ENCODE data around the gene LAGE3.

Gene LAGE3

GRCh38 chrX:154485150-154486051 lies 6.3 kb upstream of the LAGE3 start:
- Histone ChIP-seq H3K4me1 (ENCODE audit: control insufficient read depth in 1 of 2, insufficient read depth in 1 of 2, low read depth in 1 of 2, low read length in 1 of 2) (peaks cover 36 to 41% of the 10 kb centered on the region in 2 experiments), H3K27ac (peak overlapping the region; percentile 73), H3K27me3 (no peaks in the 10 kb centered on the region), H3K4me3 (ENCODE audit: low read depth in 1 of 2, low read length in 1 of 2) (peak overlapping the region; percentile 66), H3K36me3 (no peaks in the 10 kb centered on the region), H3K9me3 (no peaks in the 10 kb centered on the region)
- TF ChIP-seq, protein P1, sequence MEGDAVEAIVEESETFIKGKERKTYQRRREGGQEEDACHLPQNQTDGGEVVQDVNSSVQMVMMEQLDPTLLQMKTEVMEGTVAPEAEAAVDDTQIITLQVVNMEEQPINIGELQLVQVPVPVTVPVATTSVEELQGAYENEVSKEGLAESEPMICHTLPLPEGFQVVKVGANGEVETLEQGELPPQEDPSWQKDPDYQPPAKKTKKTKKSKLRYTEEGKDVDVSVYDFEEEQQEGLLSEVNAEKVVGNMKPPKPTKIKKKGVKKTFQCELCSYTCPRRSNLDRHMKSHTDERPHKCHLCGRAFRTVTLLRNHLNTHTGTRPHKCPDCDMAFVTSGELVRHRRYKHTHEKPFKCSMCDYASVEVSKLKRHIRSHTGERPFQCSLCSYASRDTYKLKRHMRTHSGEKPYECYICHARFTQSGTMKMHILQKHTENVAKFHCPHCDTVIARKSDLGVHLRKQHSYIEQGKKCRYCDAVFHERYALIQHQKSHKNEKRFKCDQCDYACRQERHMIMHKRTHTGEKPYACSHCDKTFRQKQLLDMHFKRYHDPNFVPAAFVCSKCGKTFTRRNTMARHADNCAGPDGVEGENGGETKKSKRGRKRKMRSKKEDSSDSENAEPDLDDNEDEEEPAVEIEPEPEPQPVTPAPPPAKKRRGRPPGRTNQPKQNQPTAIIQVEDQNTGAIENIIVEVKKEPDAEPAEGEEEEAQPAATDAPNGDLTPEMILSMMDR (IDR thresholded peaks at IDR 0.05) = no peak

GRCh38 chrX:154484255-154485149 lies 5.4 kb upstream of the LAGE3 start:
- H3K4me3 ChIP-seq (ENCODE audit: low read depth in 1 of 2, low read length in 1 of 2) = no peak overlapping the region
- H3K27me3 ChIP-seq = no peaks in the 10 kb centered on the region
- peaks cover 34 to 39% of the 10 kb centered on the region in 2 experiments for H3K4me1 ChIP-seq (ENCODE audit: control insufficient read depth in 1 of 2, insufficient read depth in 1 of 2, low read depth in 1 of 2, low read length in 1 of 2)
- TF ChIP-seq, protein P1 (IDR thresholded peaks at IDR 0.05) = no peak
- peak overlapping the region; percentile 31 for H3K27ac ChIP-seq
- no peaks in the 10 kb centered on the region for H3K36me3 ChIP-seq
- H3K9me3 ChIP-seq = no peaks in the 10 kb centered on the region

DNA sequence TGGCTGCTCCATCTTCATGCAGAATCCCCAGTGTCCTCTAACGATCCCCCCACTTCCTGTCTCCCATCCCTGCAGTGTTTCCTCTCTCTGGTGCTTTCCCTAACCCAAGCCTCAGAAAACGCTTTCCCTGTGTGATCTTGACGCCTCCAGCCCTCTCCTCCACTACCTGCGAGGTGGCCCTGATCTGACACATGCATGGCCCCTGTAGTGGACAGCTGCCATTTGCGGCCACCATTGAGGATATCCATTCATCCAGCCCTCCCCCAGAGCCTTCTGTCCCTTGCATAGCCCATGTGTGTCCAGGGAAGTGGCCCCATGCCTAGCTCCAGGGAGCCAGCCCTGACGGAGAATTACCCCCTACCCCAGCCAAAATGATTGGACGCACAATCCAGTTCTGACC lies 4.2 kb upstream of the LAGE3 start:
- H3K27me3 ChIP-seq = no peaks in the 10 kb centered on the region
- H3K4me1 ChIP-seq (ENCODE audit: control insufficient read depth in 1 of 2, insufficient read depth in 1 of 2, low read depth in 1 of 2, low read length in 1 of 2) = peaks cover 29 to 34% of the 10 kb centered on the region in 2 experiments
- no peak overlapping the region for H3K27ac ChIP-seq
- TF ChIP-seq, protein P1 (IDR thresholded peaks at IDR 0.05) = no peak
- no peaks in the 10 kb centered on the region for H3K36me3 ChIP-seq
- H3K4me3 ChIP-seq (ENCODE audit: low read depth in 1 of 2, low read length in 1 of 2) = no peak overlapping the region
- H3K9me3 ChIP-seq = no peaks in the 10 kb centered on the region

- Histone ChIP-seq H3K36me3 (no peaks in the 10 kb centered on the region), H3K4me3 (ENCODE audit: low read depth in 1 of 2, low read length in 1 of 2) (no peak overlapping the region), H3K27ac (no peak overlapping the region), H3K9me3 (no peaks in the 10 kb centered on the region), H3K27me3 (no peaks in the 10 kb centered on the region), H3K4me1 (ENCODE audit: control insufficient read depth in 1 of 2, insufficient read depth in 1 of 2, low read depth in 1 of 2, low read length in 1 of 2) (peaks cover 29 to 38% of the 10 kb centered on the region in 2 experiments)
- TF ChIP-seq, protein P1 (IDR thresholded peaks at IDR 0.05) = no peak
Observed at GRCh38 chrX:154482786-154483185, 3.7 kb upstream of the LAGE3 start.

DNA sequence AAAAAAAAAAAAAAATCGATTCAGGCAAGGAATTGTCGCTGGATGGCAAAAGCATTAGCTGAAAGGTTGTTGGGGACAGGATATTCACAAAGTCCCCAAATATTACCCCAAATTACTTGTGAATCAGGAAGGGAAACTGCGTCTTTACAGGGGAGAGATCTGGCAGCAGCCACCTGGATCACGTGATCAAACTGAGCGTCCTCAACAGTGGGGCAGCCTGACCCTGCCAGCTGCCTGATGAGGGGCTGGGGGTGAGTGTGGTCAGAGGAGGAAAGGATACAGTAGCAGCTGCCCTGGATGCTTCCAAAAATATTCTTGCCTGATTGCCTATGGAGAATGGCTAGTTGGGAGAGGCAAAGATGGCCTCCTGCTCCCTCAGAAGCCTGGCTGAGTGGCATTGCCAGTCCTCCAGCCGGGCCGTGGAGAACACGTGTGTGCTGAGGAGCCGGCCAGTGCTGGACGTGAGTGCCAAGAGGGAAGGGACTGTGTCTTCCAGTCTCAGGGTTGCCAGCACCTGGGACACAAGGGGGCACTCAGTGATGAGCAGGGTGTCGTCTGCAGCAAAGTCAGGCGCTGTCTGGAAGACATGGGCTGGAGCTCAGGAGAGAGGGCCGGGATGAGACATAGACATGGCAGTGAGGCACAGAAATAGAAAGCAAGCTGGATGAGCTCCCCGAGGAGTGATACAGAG lies 3.0 kb upstream of the LAGE3 start:
- TF ChIP-seq, protein P1 (IDR thresholded peaks at IDR 0.05) = no peak
- Histone ChIP-seq H3K4me1 (ENCODE audit: control insufficient read depth in 1 of 2, insufficient read depth in 1 of 2, low read depth in 1 of 2, low read length in 1 of 2) (peaks cover 27 to 34% of the 10 kb centered on the region in 2 experiments), H3K4me3 (ENCODE audit: low read depth in 1 of 2, low read length in 1 of 2) (no peak overlapping the region), H3K27me3 (no peaks in the 10 kb centered on the region), H3K27ac (no peak overlapping the region), H3K36me3 (no peaks in the 10 kb centered on the region), H3K9me3 (no peaks in the 10 kb centered on the region)
